ENCODE measurements around the gene NLRC4. TPM values are rescaled to one million over a fixed set of nuclear protein-coding genes. Genes with fewer than 3 reads are reported as not detected.

The NLRC4 gene
- total and polyA plus RNA-seq, 2 experiments from 2014 or later, result 0.13 to 0.21 TPM

GRCh38 chr2:32189011-32189410, 75.7 kb downstream of the NLRC4 start:
- no peaks in the 10 kb centered on the region for H3K9me3 ChIP-seq (ENCODE audit: low read depth)
- H2AFZ ChIP-seq, result no peak overlapping the region
- no peak overlapping the region for H3K27ac ChIP-seq
- H3K4me3 ChIP-seq, result no peak overlapping the region
- H3K4me1 ChIP-seq (ENCODE audit: insufficient read depth), result no peaks in the 10 kb centered on the region
- no peaks in the 10 kb centered on the region for H3K36me3 ChIP-seq (replicated peaks; ENCODE audit: insufficient read depth, low read depth)
- H3K9me2 ChIP-seq (replicated peaks; ENCODE audit: insufficient read depth), result no peaks in the 10 kb centered on the region
- no peak overlapping the region for H3K4me2 ChIP-seq
- TF ChIP-seq EZH2phosphoT487 (IDR thresholded peaks at IDR 0.05; ENCODE audit: low read depth, severe bottlenecking, unreplicated experiment) (no peak), CTCF (IDR thresholded peaks at IDR 0.05; ENCODE audit: poor library complexity) (no peak), EZH2 (IDR thresholded peaks at IDR 0.05; ENCODE audit: borderline replicate concordance) (no peak)
- DNase-seq (ENCODE audit: low spot score), result no peak
- no peaks in the 10 kb centered on the region for H4K20me1 ChIP-seq (ENCODE audit: insufficient read depth, poor library complexity, severe bottlenecking)
- WGBS (ENCODE audit: low lambda C conversion rate, missing lambda C conversion rate), result 88% methylated on average over 6 of the region's 6 CpGs
- H3K79me2 ChIP-seq, result no peaks in the 10 kb centered on the region
- no peaks in the 10 kb centered on the region for H3K27me3 ChIP-seq

DNA sequence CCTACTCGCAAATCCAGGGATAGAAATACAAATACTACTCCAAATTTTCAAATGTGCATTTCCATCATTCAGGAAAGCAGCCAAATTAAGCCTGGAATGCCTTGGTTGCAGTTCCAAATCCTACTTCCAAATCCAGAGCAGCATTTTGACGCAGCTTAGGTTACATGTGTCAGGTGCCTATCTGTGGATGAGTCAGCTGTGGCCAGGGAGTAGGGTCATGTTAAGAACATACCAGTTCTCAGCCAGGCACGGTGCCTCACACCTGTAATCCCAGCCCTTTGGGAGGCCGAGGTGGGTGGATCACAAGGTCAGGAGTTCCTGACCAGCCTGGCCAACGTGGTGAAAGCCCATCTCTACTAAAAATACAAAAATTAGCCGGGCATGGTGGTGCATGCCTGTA, 82.0 kb downstream of the NLRC4 start:
- no peak overlapping the region for H3K27ac ChIP-seq
- TF ChIP-seq CTCF (IDR thresholded peaks at IDR 0.05; ENCODE audit: poor library complexity) (no peak), EZH2 (IDR thresholded peaks at IDR 0.05; ENCODE audit: borderline replicate concordance) (no peak), EZH2phosphoT487 (IDR thresholded peaks at IDR 0.05; ENCODE audit: low read depth, severe bottlenecking, unreplicated experiment) (no peak)
- no peaks in the 10 kb centered on the region for H3K4me1 ChIP-seq (ENCODE audit: insufficient read depth)
- no peak overlapping the region for H2AFZ ChIP-seq
- DNase-seq (ENCODE audit: low spot score), result no peak
- no peak overlapping the region for H3K4me3 ChIP-seq
- no peaks in the 10 kb centered on the region for H3K27me3 ChIP-seq
- no peaks in the 10 kb centered on the region for H3K36me3 ChIP-seq (replicated peaks; ENCODE audit: insufficient read depth, low read depth)
- H3K9me2 ChIP-seq (replicated peaks; ENCODE audit: insufficient read depth), result no peaks in the 10 kb centered on the region
- WGBS (ENCODE audit: low lambda C conversion rate, missing lambda C conversion rate), result 100% methylated on average over 6 of the region's 6 CpGs
- no peaks in the 10 kb centered on the region for H3K79me2 ChIP-seq
- no peaks in the 10 kb centered on the region for H4K20me1 ChIP-seq (ENCODE audit: insufficient read depth, poor library complexity, severe bottlenecking)
- H3K4me2 ChIP-seq, result no peak overlapping the region
- H3K9me3 ChIP-seq (ENCODE audit: low read depth), result no peaks in the 10 kb centered on the region

Small RNA genes lying within 50 kb of the gene (small RNA-seq; reads per million reads assigned to genes)
- gene RNU6-647P, result not detected

Other genes starting within 250 kb of the NLRC4 start
- 108 and 120 TPM in 2 replicates for gene DPY30, start 225.1 kb downstream of the NLRC4 start, total RNA-seq
- 117 and 121 TPM in 2 replicates for gene DPY30, start 225.1 kb downstream of the NLRC4 start, polyA plus RNA-seq
- 31.1 and 32.4 TPM in 2 replicates for gene SPAST, start 201.3 kb downstream of the NLRC4 start, total RNA-seq
- 8.9 and 9.0 TPM in 2 replicates for gene SPAST, start 201.3 kb downstream of the NLRC4 start, polyA plus RNA-seq
- 35.8 and 40.5 TPM in 2 replicates for gene SLC30A6, start 99.0 kb downstream of the NLRC4 start, total RNA-seq
- 16.1 and 16.8 TPM in 2 replicates for gene SLC30A6, start 99.0 kb downstream of the NLRC4 start, polyA plus RNA-seq
- gene YIPF4, start 13.0 kb upstream of the NLRC4 start, total RNA-seq, result 37.7 and 48.6 TPM in 2 replicates
- gene YIPF4, start 13.0 kb upstream of the NLRC4 start, polyA plus RNA-seq, result 67.2 and 74.8 TPM in 2 replicates
- gene BIRC6, start 92.1 kb upstream of the NLRC4 start, total RNA-seq, result 106 and 114 TPM in 2 replicates
- gene BIRC6, start 92.1 kb upstream of the NLRC4 start, polyA plus RNA-seq, result 17.8 and 23.3 TPM in 2 replicates

Measured in hepatocyte (in vitro differentiated cells).